B cell (primary cell): ENCODE data around the gene CCL22. TPM values are rescaled to one million over a fixed set of nuclear protein-coding genes. Genes with fewer than 3 reads are reported as not detected.
A peak's percentile ranks its signal among the peaks of the same experiment; 100 is the strongest.

ENCODE experiments used
- ATAC-seq: fragments of 200-7000 bp; cut with Tn5 transposase; one replicate; pipeline ENCODE4 v1.10.0; 2021; ENCODE audit warnings: low read depth, mild to moderate bottlenecking, moderate number of reproducible peaks, moderate library complexity
- CTCF ChIA-PET: fragments of 350-600 bp; sonication (Branson Sonifier 250); formaldehyde crosslinking; loops from one replicate; lab custom pipeline; 2021; ENCODE audit warnings: antibody characterized with exemption, inconsistent platforms; lab: Charles Lee
- POLR2A ChIA-PET: fragments of 350-600 bp; sonication (Branson Sonifier 250); formaldehyde crosslinking; loops from one replicate; lab custom pipeline; 2021; ENCODE audit warnings: antibody characterized with exemption; lab: Charles Lee
- DNase-seq: peaks from one replicate; pipeline ENCODE4 v3.0.0; 2013
- H2AFZ ChIP-seq: 2 replicates; pipeline ENCODE4 v1.6.1; 2012; ENCODE audit warnings: mild to moderate bottlenecking, low read depth, low read length; ENCODE audit not compliant: insufficient read depth, poor library complexity, severe bottlenecking
- H3K27ac ChIP-seq, 2 donors: 1 replicate in 1 of 2; 2 replicates in 1 of 2; pipeline ENCODE4 v1.5.1; 2012 to 2013; ENCODE audit warnings: low read length in 2 of 2, mild to moderate bottlenecking in 2 of 2, moderate library complexity in 1 of 2
- H3K27me3 ChIP-seq, 4 experiments: fragments of 200-600 bp in 1 of 4; sonication (generic) in 1 of 4; replicated peaks in 1 of 4; 1 replicate in 2 of 4; 2 replicates in 2 of 4; pipeline versions ENCODE4 v1.6.1 to v1.7.0; 2013 to 2016; ENCODE audit warnings: low read length in 3 of 4, mild to moderate bottlenecking in 2 of 4, mixed read lengths in 1 of 4, moderate library complexity in 1 of 4; ENCODE audit not compliant: insufficient read depth in 4 of 4, control insufficient read depth in 3 of 4; ENCODE audit errors: control extremely low read depth in 1 of 4
- H3K36me3 ChIP-seq, 2 experiments: replicated peaks in 1 of 2; 1 replicate in 1 of 2; 2 replicates in 1 of 2; pipeline versions ENCODE4 v1.6.1 to v1.7.1; 2013; ENCODE audit warnings: low read length in 1 of 2; ENCODE audit not compliant: insufficient read depth in 2 of 2, control insufficient read depth in 1 of 2; ENCODE audit errors: control extremely low read depth in 1 of 2, extremely low read depth in 1 of 2
- H3K4me1 ChIP-seq, 2 donors: fragments of 200-600 bp in 1 of 2; sonication (generic) in 1 of 2; 1 replicate in 1 of 2; 2 replicates in 1 of 2; pipeline versions ENCODE4 v1.5.1 to v1.6.1; 2013 to 2017; ENCODE audit warnings: low read length in 2 of 2; ENCODE audit not compliant: control insufficient read depth in 2 of 2, insufficient read depth in 2 of 2
- H3K4me2 ChIP-seq: replicated peaks from 2 replicates; pipeline ENCODE3; 2012; ENCODE audit warnings: mild to moderate bottlenecking, low read depth, low read length; ENCODE audit not compliant: poor library complexity, severe bottlenecking
- H3K4me3 ChIP-seq, 5 experiments: fragments of 200-600 bp in 1 of 5; sonication (generic) in 1 of 5; 1 replicate in 3 of 5; 2 replicates in 2 of 5; pipeline versions ENCODE4 v1.5.1 to v1.7.0; 2011 to 2016; ENCODE audit warnings: low read length in 4 of 5, mild to moderate bottlenecking in 4 of 5, low read depth in 2 of 5, control low read depth in 1 of 5, moderate library complexity in 1 of 5; ENCODE audit not compliant: insufficient read depth in 1 of 5; ENCODE audit errors: control extremely low read depth in 1 of 5, extremely low read depth in 1 of 5
- H3K79me2 ChIP-seq: fragments of 200-600 bp; sonication (generic); one replicate; pipeline ENCODE4 v1.6.0; 2016; ENCODE audit warnings: low read length; ENCODE audit not compliant: control insufficient read depth, insufficient read depth
- H3K9ac ChIP-seq: fragments of 200-600 bp; sonication (generic); 2 replicates; pipeline ENCODE4 v1.6.1; 2017; ENCODE audit warnings: mild to moderate bottlenecking, low read length, moderate library complexity
- H3K9me3 ChIP-seq, 3 donors: one replicate each; pipeline versions ENCODE4 v1.6.1 to v1.7.1; 2013; ENCODE audit warnings: low read length in 2 of 3; ENCODE audit not compliant: control insufficient read depth in 2 of 3, insufficient read depth in 1 of 3; ENCODE audit errors: control extremely low read depth in 1 of 3
- H4K20me1 ChIP-seq: 2 replicates; pipeline ENCODE4 v1.6.0; 2012; ENCODE audit warnings: mild to moderate bottlenecking, low read length; ENCODE audit not compliant: insufficient read depth, control insufficient read depth, poor library complexity, severe bottlenecking
- H3K27ac Mint-ChIP-seq: one replicate; pipeline ENCODE4 v1.8.0; 2021; ENCODE audit warnings: mixed read lengths
- H3K27me3 Mint-ChIP-seq: one replicate; pipeline ENCODE4 v1.8.0; 2021; ENCODE audit warnings: mixed read lengths
- H3K4me1 Mint-ChIP-seq: one replicate; pipeline ENCODE4 v1.8.0; 2021; ENCODE audit warnings: mixed read lengths
- H3K4me3 Mint-ChIP-seq: one replicate; pipeline ENCODE4 v1.8.0; 2021; ENCODE audit warnings: mixed read lengths
- H3K9me3 Mint-ChIP-seq: one replicate; pipeline ENCODE4 v1.8.0; 2022; ENCODE audit warnings: mixed read lengths; ENCODE audit not compliant: insufficient read depth
- EZH2 ChIP-seq: IDR thresholded peaks from 2 replicates; pipeline ENCODE4 v1.6.1; 2012; ENCODE audit warnings: borderline replicate concordance, low read depth, mild to moderate bottlenecking, moderate library complexity, low read length; ENCODE audit not compliant: insufficient read depth, poor library complexity, severe bottlenecking
- WGBS: methylation state at CpG from one replicate; pipeline ENCODE4 v1.1.5; 2013; ENCODE audit warnings: missing lambda C conversion rate; ENCODE audit not compliant: insufficient coverage; 5-methylcytosine and 5-hydroxymethylcytosine counted together
- intact Hi-C: fragments of 100-400 bp; cut with micrococcal nuclease; formaldehyde crosslinking; loops from one replicate; pipeline ENCODE4 v1.10.0; 2022
- polyA plus RNA-seq: library from polyadenylated mRNA; depleted of rRNA; stranded (reverse); fragments of >200 nt; gene quantifications from 2 replicates; pipeline ENCODE4 v1.2.3, GENCODE V29; 2012
- total RNA-seq, 2 donors: library from RNA; stranded (reverse); fragments of 120-200 nt in 1 of 2; gene quantifications; 1 replicate in 1 of 2; 2 replicates in 1 of 2; pipeline versions ENCODE4 v1.2.3 to v1.2.4, GENCODE V29; 2013 to 2022
- TF ChIP-seq, protein P1 (sequence below): fragments of 200-600 bp; IDR thresholded peaks from one replicate; pipeline ENCODE4 v1.8.0; 2022; ENCODE audit warnings: antibody characterized with exemption, mild to moderate bottlenecking

CCL22 gene
- total and polyA plus RNA-seq, 2 donors (not counting 1 experiment from before 2014, with no cell fraction given), result 0.04 to 91.5 TPM

DNA sequence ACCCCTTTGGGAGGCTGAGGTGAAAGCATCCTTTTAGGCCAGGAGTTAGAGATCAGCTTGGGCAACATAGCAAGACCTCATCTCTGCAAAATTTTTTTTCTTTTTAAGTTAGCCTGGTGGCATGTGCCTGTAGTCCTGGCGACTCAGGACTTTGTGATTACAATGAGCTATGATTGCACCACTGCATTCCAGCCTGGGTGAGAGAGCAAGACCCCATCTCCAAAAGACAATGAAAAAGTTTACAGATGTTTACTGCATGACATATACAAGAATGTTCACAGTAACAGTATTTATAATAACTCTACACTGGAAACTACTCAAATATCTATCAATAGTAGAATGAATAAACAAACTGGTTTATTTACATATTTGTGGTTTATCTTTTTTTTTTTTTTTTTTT lies 33.1 kb upstream of the CCL22 start:
- H3K79me2 ChIP-seq, result no peaks in the 10 kb centered on the region
- no CpG with 5 or more reads among the region's 1 CpG for WGBS
- POLR2A ChIA-PET, result no interaction called here

DNA sequence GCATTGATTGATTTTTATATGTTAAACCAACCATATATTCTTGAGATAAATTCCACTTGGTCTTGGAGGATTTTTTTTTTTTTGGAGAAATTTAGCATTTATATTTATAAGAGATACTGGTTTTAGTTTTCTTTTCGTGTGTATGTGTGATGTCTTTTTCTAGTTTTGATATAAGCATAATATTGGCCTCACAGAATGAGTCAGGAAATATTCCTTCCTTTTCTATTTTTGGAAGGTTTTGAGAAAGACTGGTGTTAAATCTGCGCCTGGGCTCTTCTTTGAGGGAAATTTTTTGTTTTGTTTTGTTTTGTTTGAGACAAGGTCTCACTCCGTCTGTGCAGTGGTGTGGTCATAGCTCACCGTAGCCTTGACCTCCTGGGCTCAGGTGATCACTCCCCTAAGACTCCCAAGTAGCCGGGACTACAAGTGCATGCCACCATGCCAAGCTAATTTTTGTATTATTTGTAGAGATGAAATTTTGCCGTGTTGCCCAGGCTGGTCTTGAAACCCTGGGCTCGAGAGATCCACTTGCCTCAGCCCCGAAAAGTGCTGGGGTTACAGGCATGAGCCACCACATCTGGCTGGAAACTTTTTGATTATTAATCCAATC lies 28.8 kb upstream of the CCL22 start:
- Histone ChIP-seq H3K4me1 (peaks cover 4 to 5% of the 10 kb centered on the region in 2 donors), H4K20me1 (no peaks in the 10 kb centered on the region), H3K4me2 (no peak overlapping the region), H3K27ac (no peak overlapping the region), H3K27me3 (peaks cover 0 to 3% (median 0%) of the 10 kb centered on the region in 4 experiments), H3K36me3 (no peaks in the 10 kb centered on the region), H3K79me2 (no peaks in the 10 kb centered on the region), H3K9ac (no peak overlapping the region), H3K4me3 (no peak overlapping the region), H3K9me3 (peaks cover 3 to 8% (median 4%) of the 10 kb centered on the region in 3 donors), H2AFZ (no peak overlapping the region)
- intact Hi-C loops, result no loop called here
- Mint-ChIP-seq H3K27ac (no peak overlapping the region), H3K27me3 (no peaks in the 10 kb centered on the region), H3K4me3 (no peak overlapping the region), H3K4me1 (peaks cover 5% of the 10 kb centered on the region), H3K9me3 (peaks cover 3% of the 10 kb centered on the region)
- ATAC-seq (no peak), DNase-seq (no peak)
- 83% methylated on average over 2 of the region's 8 CpGs for WGBS
- TF ChIP-seq, protein P1, sequence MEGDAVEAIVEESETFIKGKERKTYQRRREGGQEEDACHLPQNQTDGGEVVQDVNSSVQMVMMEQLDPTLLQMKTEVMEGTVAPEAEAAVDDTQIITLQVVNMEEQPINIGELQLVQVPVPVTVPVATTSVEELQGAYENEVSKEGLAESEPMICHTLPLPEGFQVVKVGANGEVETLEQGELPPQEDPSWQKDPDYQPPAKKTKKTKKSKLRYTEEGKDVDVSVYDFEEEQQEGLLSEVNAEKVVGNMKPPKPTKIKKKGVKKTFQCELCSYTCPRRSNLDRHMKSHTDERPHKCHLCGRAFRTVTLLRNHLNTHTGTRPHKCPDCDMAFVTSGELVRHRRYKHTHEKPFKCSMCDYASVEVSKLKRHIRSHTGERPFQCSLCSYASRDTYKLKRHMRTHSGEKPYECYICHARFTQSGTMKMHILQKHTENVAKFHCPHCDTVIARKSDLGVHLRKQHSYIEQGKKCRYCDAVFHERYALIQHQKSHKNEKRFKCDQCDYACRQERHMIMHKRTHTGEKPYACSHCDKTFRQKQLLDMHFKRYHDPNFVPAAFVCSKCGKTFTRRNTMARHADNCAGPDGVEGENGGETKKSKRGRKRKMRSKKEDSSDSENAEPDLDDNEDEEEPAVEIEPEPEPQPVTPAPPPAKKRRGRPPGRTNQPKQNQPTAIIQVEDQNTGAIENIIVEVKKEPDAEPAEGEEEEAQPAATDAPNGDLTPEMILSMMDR, result no peak
- TF ChIP-seq EZH2, result no peak
- POLR2A ChIA-PET, result no interaction called here
- CTCF ChIA-PET, result no interaction called here

More for the DNA sequence above, 33.1 kb upstream of the CCL22 start:
- Mint-ChIP-seq H3K27me3 (no peaks in the 10 kb centered on the region), H3K9me3 (no peaks in the 10 kb centered on the region), H3K27ac (peak overlapping the region; percentile 79), H3K4me3 (no peak overlapping the region), H3K4me1 (peaks cover 11% of the 10 kb centered on the region)
- intact Hi-C loops, result no loop called here
- Histone ChIP-seq H3K9me3 (peaks cover 0 to 4% (median 3%) of the 10 kb centered on the region in 3 donors), H3K9ac (no peak overlapping the region), H3K4me1 (peaks cover 7 to 8% of the 10 kb centered on the region in 2 donors), H2AFZ (no peak overlapping the region), H4K20me1 (no peaks in the 10 kb centered on the region), H3K27ac (peak overlapping the region; percentile 3 to 59), H3K4me2 (no peak overlapping the region), H3K36me3 (no peaks in the 10 kb centered on the region), H3K4me3 (no peak overlapping the region), H3K27me3 (no peaks in the 10 kb centered on the region)
- no peak for TF ChIP-seq EZH2
- TF ChIP-seq, protein P1, result no peak
- CTCF ChIA-PET, result no interaction called here
- ATAC-seq (no peak), DNase-seq (no peak)
